WI38 (cell line): ENCODE measurements around the gene KIAA0753.

Source experiments
- H3K4me3 ChIP-seq: 2 replicates; pipeline ENCODE4 v1.5.1; 2011; ENCODE audit warnings: low read depth, mild to moderate bottlenecking, control low read depth, low read length
- CTCF ChIP-seq: IDR thresholded peaks from 2 replicates; pipeline ENCODE4 v1.5.1; 2012; ENCODE audit warnings: low read depth, mild to moderate bottlenecking, control low read depth, low read length

Gene KIAA0753

GRCh38 chr17:6549384-6550036 lies 91.0 kb downstream of the KIAA0753 start:
- TF ChIP-seq CTCF, result no peak
- H3K4me3 ChIP-seq, result no peak overlapping the region

- no peak for TF ChIP-seq CTCF
- no peak overlapping the region for H3K4me3 ChIP-seq
These were observed 91.8 kb downstream of the KIAA0753 start for GRCh38 chr17:6548578-6549330.

DNA sequence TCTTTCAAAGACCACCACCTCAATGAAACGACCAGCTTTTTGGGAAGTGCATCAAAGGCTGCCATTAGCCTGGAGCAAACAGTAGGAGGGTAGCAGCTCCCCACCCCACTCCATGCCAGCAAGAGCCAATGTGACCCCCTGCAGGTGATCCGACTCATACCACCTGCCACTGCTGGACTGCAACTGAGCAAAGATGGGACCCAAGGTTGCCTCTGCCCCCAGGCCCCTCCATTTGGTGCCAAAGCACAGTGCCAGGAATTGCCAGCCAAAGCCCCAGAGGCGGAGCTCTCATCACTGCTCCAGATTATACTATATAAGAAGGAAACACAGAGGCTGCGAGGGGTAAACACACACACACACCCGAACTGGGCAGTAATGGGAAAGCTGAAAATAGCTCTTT lies 92.5 kb downstream of the KIAA0753 start:
- no peak for TF ChIP-seq CTCF
- no peak overlapping the region for H3K4me3 ChIP-seq

DNA sequence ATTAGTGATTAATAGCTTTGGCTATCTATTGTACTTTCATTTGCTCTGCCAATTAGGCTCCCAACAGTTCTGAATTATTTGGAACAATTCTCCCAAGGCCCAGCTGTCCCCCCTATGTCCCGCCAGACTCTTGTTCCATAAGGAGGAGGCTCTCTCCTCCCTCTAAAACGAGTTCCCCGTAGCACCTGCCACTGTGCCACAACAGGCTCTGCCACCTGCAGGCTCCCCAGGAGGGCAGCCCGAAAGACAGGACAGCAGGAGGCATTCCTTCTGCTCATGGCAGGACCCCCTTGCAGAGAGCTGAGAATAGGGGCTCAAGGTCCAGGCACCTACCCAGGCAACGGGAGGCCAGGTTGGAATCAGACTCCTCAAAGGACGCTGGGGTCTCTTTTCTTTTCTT lies 93.2 kb downstream of the KIAA0753 start:
- no peak for TF ChIP-seq CTCF
- H3K4me3 ChIP-seq, result no peak overlapping the region

GRCh38 chr17:6546069-6546718 lies 94.3 kb downstream of the KIAA0753 start:
- H3K4me3 ChIP-seq, result no peak overlapping the region
- no peak for TF ChIP-seq CTCF

DNA sequence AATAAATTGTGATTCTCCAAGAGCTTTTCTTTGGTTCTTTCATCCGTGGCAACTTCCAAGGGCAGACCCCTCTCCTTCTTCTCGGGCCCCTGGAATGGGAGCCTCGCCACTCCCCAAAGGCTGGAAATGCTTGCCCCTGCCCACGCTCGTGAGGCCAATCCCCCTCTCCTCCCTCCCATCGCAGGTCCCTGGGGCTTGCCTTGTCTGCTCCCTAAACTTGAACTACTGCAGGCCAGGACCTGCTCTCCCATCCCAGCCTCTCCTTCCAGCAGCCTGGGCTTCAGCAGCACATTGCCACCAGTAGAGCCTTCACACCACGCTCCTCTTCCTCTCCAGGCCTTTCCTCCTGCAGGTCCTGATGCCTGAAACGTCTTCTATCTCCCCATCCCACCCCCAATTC lies 95.2 kb downstream of the KIAA0753 start:
- H3K4me3 ChIP-seq, result no peak overlapping the region
- TF ChIP-seq CTCF, result no peak

DNA sequence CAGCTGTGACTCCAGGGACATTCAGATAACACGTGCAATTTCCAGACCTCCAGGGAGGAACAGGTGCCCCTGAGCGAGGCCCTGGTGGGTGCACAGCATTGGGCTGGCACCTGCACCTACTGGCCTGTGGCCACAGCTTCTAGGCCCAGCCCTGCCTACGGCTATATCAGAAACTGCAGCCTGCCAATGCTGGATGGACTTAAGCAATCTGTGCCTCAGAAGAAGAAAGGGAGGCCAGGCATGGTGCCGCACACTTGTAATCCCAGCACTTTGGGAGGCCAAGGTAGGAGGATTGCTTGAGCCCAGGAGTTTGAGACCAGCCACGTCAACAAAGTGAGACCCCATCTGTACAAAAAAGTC lies 96.5 kb downstream of the KIAA0753 start:
- no peak for TF ChIP-seq CTCF
- no peak overlapping the region for H3K4me3 ChIP-seq
